H1 (cell line): ENCODE measurements around the gene FEV. TPM values are rescaled to one million over a fixed set of nuclear protein-coding genes. Genes with fewer than 3 reads are reported as not detected.

Source experiments
- CHD1 ChIP-seq: IDR thresholded peaks from 2 replicates; pipeline ENCODE4 v1.6.1; 2012; ENCODE audit warnings: low read depth, low read length, improper control_type of control experiment
- MAFK ChIP-seq: IDR thresholded peaks from 2 replicates; pipeline ENCODE4 v1.6.1; 2012; ENCODE audit warnings: low read depth, mild to moderate bottlenecking, improper control_type of control experiment, low read length
- NANOG ChIP-seq: IDR thresholded peaks from 2 replicates; pipeline ENCODE4 v1.6.1; 2011; ENCODE audit warnings: low read length, low read depth, mild to moderate bottlenecking, inconsistent platforms; ENCODE audit not compliant: insufficient read depth, poor library complexity, severe bottlenecking
- RNF2 ChIP-seq: fragments of 200-900, 300-1000 bp; sonication (generic); IDR thresholded peaks from 2 replicates; pipeline ENCODE4 v1.7.1; 2016; ENCODE audit warnings: borderline replicate concordance, low read depth, mild to moderate bottlenecking, antibody characterized with exemption, low read length; ENCODE audit not compliant: poor library complexity, severe bottlenecking; ENCODE audit errors: missing control alignments
- polyA plus RNA-seq, 7 experiments: library from polyadenylated mRNA; depleted of rRNA in 3 of 7; stranded (reverse) in 5 of 7; unstranded in 2 of 7; fragments of >200 nt in 5 of 7; fragments of 200-250 nt in 2 of 7; gene quantifications; 1 replicate in 5 of 7; 2 replicates in 1 of 7; 4 replicates in 1 of 7; pipeline versions ENCODE4 v1.2.1 to v1.2.3, GENCODE V29; 2011 to 2013; ENCODE audit warnings: missing spikeins in 2 of 7, mixed read lengths in 2 of 7
- total RNA-seq: library from RNA; stranded (reverse); fragmentation: NEBNext Ultra II Directional; extraction: Animal tissue kit (Norgen Biotek cat#: 25700); gene quantifications from 2 replicates; pipeline ENCODE4 v1.2.1, GENCODE V29; 2021
- TF ChIP-seq, protein P1 (sequence below): fragments of 300-600 bp; sonication (generic); IDR thresholded peaks from 2 replicates; pipeline ENCODE4 v1.7.1; 2012; ENCODE audit warnings: low read length, moderate library complexity, mild to moderate bottlenecking, inconsistent platforms; ENCODE audit not compliant: insufficient replicate concordance

Gene FEV
- total and polyA plus RNA-seq, 2 of the 8 experiments (the other 6 are each of a cell fraction or from before 2014, with no cell fraction given): not detected

- TF ChIP-seq, protein P1, sequence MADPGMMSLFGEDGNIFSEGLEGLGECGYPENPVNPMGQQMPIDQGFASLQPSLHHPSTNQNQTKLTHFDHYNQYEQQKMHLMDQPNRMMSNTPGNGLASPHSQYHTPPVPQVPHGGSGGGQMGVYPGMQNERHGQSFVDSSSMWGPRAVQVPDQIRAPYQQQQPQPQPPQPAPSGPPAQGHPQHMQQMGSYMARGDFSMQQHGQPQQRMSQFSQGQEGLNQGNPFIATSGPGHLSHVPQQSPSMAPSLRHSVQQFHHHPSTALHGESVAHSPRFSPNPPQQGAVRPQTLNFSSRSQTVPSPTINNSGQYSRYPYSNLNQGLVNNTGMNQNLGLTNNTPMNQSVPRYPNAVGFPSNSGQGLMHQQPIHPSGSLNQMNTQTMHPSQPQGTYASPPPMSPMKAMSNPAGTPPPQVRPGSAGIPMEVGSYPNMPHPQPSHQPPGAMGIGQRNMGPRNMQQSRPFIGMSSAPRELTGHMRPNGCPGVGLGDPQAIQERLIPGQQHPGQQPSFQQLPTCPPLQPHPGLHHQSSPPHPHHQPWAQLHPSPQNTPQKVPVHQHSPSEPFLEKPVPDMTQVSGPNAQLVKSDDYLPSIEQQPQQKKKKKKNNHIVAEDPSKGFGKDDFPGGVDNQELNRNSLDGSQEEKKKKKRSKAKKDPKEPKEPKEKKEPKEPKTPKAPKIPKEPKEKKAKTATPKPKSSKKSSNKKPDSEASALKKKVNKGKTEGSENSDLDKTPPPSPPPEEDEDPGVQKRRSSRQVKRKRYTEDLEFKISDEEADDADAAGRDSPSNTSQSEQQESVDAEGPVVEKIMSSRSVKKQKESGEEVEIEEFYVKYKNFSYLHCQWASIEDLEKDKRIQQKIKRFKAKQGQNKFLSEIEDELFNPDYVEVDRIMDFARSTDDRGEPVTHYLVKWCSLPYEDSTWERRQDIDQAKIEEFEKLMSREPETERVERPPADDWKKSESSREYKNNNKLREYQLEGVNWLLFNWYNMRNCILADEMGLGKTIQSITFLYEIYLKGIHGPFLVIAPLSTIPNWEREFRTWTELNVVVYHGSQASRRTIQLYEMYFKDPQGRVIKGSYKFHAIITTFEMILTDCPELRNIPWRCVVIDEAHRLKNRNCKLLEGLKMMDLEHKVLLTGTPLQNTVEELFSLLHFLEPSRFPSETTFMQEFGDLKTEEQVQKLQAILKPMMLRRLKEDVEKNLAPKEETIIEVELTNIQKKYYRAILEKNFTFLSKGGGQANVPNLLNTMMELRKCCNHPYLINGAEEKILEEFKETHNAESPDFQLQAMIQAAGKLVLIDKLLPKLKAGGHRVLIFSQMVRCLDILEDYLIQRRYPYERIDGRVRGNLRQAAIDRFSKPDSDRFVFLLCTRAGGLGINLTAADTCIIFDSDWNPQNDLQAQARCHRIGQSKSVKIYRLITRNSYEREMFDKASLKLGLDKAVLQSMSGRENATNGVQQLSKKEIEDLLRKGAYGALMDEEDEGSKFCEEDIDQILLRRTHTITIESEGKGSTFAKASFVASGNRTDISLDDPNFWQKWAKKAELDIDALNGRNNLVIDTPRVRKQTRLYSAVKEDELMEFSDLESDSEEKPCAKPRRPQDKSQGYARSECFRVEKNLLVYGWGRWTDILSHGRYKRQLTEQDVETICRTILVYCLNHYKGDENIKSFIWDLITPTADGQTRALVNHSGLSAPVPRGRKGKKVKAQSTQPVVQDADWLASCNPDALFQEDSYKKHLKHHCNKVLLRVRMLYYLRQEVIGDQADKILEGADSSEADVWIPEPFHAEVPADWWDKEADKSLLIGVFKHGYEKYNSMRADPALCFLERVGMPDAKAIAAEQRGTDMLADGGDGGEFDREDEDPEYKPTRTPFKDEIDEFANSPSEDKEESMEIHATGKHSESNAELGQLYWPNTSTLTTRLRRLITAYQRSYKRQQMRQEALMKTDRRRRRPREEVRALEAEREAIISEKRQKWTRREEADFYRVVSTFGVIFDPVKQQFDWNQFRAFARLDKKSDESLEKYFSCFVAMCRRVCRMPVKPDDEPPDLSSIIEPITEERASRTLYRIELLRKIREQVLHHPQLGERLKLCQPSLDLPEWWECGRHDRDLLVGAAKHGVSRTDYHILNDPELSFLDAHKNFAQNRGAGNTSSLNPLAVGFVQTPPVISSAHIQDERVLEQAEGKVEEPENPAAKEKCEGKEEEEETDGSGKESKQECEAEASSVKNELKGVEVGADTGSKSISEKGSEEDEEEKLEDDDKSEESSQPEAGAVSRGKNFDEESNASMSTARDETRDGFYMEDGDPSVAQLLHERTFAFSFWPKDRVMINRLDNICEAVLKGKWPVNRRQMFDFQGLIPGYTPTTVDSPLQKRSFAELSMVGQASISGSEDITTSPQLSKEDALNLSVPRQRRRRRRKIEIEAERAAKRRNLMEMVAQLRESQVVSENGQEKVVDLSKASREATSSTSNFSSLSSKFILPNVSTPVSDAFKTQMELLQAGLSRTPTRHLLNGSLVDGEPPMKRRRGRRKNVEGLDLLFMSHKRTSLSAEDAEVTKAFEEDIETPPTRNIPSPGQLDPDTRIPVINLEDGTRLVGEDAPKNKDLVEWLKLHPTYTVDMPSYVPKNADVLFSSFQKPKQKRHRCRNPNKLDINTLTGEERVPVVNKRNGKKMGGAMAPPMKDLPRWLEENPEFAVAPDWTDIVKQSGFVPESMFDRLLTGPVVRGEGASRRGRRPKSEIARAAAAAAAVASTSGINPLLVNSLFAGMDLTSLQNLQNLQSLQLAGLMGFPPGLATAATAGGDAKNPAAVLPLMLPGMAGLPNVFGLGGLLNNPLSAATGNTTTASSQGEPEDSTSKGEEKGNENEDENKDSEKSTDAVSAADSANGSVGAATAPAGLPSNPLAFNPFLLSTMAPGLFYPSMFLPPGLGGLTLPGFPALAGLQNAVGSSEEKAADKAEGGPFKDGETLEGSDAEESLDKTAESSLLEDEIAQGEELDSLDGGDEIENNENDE: no peak
- no peak for TF ChIP-seq MAFK
- TF ChIP-seq CHD1: no peak
- no peak for TF ChIP-seq RNF2
- no peak for TF ChIP-seq NANOG
These were observed 42.0 kb upstream of the FEV start (continued) for GRCh38 chr2:219026946-219027345.
